Activated CD4-positive, alpha-beta memory T cell treated with anti-CD3 and anti-CD28 coated beads for 36 hours (primary cell): ENCODE data around the gene ATE1. TPM values are rescaled to one million over a fixed set of nuclear protein-coding genes. Genes with fewer than 3 reads are reported as not detected.
"Not testable (repeated sequence)": the region's sequence is repeated elsewhere in the genome, so short reads cannot be mapped to it uniquely, and the experiment has no call there.

Experiments used
- CTCF ChIA-PET: fragments of 350-600 bp; sonication (Branson Sonifier 250); formaldehyde crosslinking; loops from one replicate; lab custom pipeline; 2021; ENCODE audit warnings: antibody characterized with exemption, inconsistent platforms; lab: Charles Lee
- POLR2A ChIA-PET: fragments of 350-600 bp; sonication (Branson Sonifier 250); formaldehyde crosslinking; loops from one replicate; lab custom pipeline; 2021; ENCODE audit warnings: antibody characterized with exemption; lab: Charles Lee
- DNase-seq: peaks from one replicate; pipeline ENCODE4 v3.0.0-alpha.2; 2020
- H3K27ac Mint-ChIP-seq: one replicate; pipeline ENCODE4 v1.8.0; 2021; ENCODE audit warnings: mixed read lengths
- H3K27me3 Mint-ChIP-seq: one replicate; pipeline ENCODE4 v1.8.0; 2021; ENCODE audit warnings: mixed read lengths
- H3K36me3 Mint-ChIP-seq: one replicate; pipeline ENCODE4 v1.8.0; 2021; ENCODE audit warnings: mixed read lengths
- H3K4me1 Mint-ChIP-seq: one replicate; pipeline ENCODE4 v1.8.0; 2021; ENCODE audit warnings: low read depth, mixed read lengths
- H3K4me3 Mint-ChIP-seq: one replicate; pipeline ENCODE4 v1.8.0; 2021; ENCODE audit warnings: mild to moderate bottlenecking, mixed read lengths
- H3K9me3 Mint-ChIP-seq: one replicate; pipeline ENCODE4 v1.8.0; 2021; ENCODE audit warnings: mixed read lengths
- intact Hi-C: fragments of 100-400 bp; cut with micrococcal nuclease; formaldehyde crosslinking; loops from one replicate; pipeline ENCODE4 v1.15.1; 2023
- total RNA-seq, 2 experiments: library from RNA; stranded (reverse); gene quantifications; one replicate each; pipeline ENCODE4 v1.2.3, GENCODE V29; 2021

ATE1 gene
- total RNA-seq, 2 experiments from 2014 or later: 19.4 to 23.1 TPM

GRCh38 chr10:121838931-121839330 lies 88.9 kb downstream of the ATE1 start:
- Mint-ChIP-seq H3K36me3 (peaks cover 16% of the 10 kb centered on the region), H3K27me3 (no peaks in the 10 kb centered on the region), H3K4me1 (peaks cover 5% of the 10 kb centered on the region), H3K4me3 (no peak overlapping the region), H3K27ac (no peak overlapping the region), H3K9me3 (no peaks in the 10 kb centered on the region)
- DNase-seq: no peak
- POLR2A ChIA-PET: no interaction called here
- intact Hi-C loops: no loop called here
- CTCF ChIA-PET: no interaction called here

DNA sequence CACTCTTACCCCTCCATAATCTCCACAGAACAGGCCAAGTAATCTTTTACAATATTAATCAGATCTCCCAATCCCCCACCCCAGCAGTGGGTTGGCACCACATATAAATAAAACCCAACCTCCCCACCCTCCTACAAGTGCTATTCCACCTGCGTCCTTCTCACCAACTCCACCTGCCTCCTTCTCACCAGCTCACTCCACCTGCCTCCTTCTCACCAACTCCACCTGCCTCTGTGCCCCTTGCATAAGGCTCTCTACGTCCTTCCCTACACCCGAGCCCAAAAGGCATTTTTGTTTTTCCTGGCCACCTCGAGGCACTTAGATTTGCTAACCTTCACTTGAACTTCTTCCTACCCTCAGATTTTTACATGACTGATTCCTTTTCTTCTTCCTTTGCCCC lies 89.7 kb downstream of the ATE1 start:
- no peak for DNase-seq
- peaks cover 5% of the 10 kb centered on the region for H3K4me1 Mint-ChIP-seq
- no peak overlapping the region for H3K4me3 Mint-ChIP-seq
- intact Hi-C loops: no loop called here
- no peak overlapping the region for H3K27ac Mint-ChIP-seq
- no peaks in the 10 kb centered on the region for H3K9me3 Mint-ChIP-seq
- CTCF ChIA-PET: no interaction called here
- H3K27me3 Mint-ChIP-seq: no peaks in the 10 kb centered on the region
- POLR2A ChIA-PET: no interaction called here
- H3K36me3 Mint-ChIP-seq: peaks cover 21% of the 10 kb centered on the region

DNA sequence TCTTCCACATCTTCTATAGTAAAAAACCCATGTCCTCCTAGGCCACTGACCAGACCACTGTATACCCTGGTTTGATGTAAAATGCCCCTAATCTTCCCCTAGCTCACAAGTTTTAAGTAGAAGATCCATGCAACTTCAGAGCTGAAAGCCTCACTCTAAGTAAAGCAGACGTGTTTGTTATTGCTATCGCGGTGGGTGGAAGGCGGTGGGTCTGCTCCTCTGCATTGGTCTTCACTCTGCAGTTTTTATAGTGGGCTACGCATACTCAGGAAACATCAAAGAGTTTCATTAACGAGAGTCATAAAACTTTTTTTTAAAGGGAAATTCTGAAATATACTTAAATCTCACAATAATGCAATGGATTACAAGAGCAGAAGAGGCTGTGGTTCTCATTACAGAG lies 91.7 kb downstream of the ATE1 start:
- CTCF ChIA-PET: interaction anchor here (1.3 to 1.6 kb wide), 2 partner anchors 8 to 12 kb away, joined by 3 to 6 read pairs; no protein-coding TSS in a partner anchor
- Mint-ChIP-seq H3K27ac (no peak overlapping the region), H3K27me3 (no peaks in the 10 kb centered on the region), H3K4me1 (no peaks in the 10 kb centered on the region), H3K36me3 (peaks cover 30% of the 10 kb centered on the region), H3K9me3 (no peaks in the 10 kb centered on the region), H3K4me3 (no peak overlapping the region)
- intact Hi-C loops: no loop called here
- no peak for DNase-seq
- POLR2A ChIA-PET: no interaction called here

DNA sequence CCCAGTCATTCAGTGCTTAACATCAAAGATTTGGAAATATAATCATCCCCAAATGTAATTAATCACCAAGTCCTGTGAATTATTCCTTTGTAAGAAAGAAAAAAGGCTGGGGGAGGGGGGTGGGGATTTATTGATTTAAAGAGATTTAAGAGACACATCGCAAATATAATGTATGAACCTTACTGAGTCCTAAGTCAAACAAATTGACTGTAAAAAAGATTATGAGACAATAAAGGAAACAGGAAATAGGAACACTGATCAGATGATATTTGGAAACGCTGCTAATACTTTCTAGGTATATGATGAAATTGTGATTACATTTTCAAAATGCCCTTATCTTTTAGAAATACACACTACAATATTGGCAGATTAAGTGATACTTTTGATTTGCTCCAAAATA lies 92.5 kb downstream of the ATE1 start:
- Mint-ChIP-seq H3K4me3 (no peak overlapping the region), H3K9me3 (no peaks in the 10 kb centered on the region), H3K27me3 (no peaks in the 10 kb centered on the region), H3K4me1 (no peaks in the 10 kb centered on the region), H3K36me3 (peaks cover 30% of the 10 kb centered on the region), H3K27ac (no peak overlapping the region)
- ChIA-PET POLR2A (no interaction called here), CTCF (no interaction called here)
- DNase-seq: no peak
- intact Hi-C loops: no loop called here

GRCh38 chr10:121834757-121835156 lies 93.1 kb downstream of the ATE1 start:
- no peak for DNase-seq
- intact Hi-C loops: no loop called here
- no peaks in the 10 kb centered on the region for H3K4me1 Mint-ChIP-seq
- no peak overlapping the region for H3K27ac Mint-ChIP-seq
- peaks cover 34% of the 10 kb centered on the region for H3K36me3 Mint-ChIP-seq
- H3K4me3 Mint-ChIP-seq: no peak overlapping the region
- H3K9me3 Mint-ChIP-seq: no peaks in the 10 kb centered on the region
- H3K27me3 Mint-ChIP-seq: no peaks in the 10 kb centered on the region
- POLR2A ChIA-PET: no interaction called here
- CTCF ChIA-PET: interaction anchor here (1.0 kb wide), 1 partner anchor 10 kb away, joined by 6 read pairs; no protein-coding TSS in a partner anchor

GRCh38 chr10:121833387-121833786 lies 94.4 kb downstream of the ATE1 start:
- Mint-ChIP-seq H3K4me1 (peaks cover under 1% of the 10 kb centered on the region), H3K9me3 (no peaks in the 10 kb centered on the region), H3K27ac (no peak overlapping the region), H3K36me3 (peaks cover 33% of the 10 kb centered on the region), H3K27me3 (no peaks in the 10 kb centered on the region), H3K4me3 (no peak overlapping the region)
- ChIA-PET POLR2A (no interaction called here), CTCF (no interaction called here)
- intact Hi-C loops: no loop called here
- DNase-seq: no peak

DNA sequence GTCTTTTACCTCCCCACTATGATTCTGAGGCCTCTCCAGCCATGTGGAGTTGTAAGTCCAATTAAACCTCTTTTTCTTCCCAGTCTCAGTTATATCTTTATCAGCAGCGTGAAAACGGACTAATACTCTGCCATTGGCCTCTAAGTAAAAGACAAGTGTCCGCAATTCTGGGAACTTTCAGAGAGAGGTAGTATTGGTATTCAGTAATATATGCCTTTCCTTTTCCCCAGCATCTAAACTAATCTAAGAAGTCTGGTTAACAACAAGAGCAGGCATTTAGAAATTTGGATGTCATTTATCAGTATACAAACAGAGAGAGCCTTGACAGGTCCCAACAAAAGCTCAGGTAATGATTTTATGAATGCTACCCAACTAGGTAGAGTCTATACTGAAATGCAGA lies 95.2 kb downstream of the ATE1 start:
- Mint-ChIP-seq H3K36me3 (peaks cover 37% of the 10 kb centered on the region), H3K27me3 (no peaks in the 10 kb centered on the region), H3K27ac (no peak overlapping the region), H3K4me3 (no peak overlapping the region), H3K4me1 (peaks cover 7% of the 10 kb centered on the region), H3K9me3 (no peaks in the 10 kb centered on the region)
- intact Hi-C loops: no loop called here
- CTCF ChIA-PET: interaction anchor here (1.0 kb wide), 1 partner anchor 9 kb away, joined by 3 read pairs; no protein-coding TSS in a partner anchor
- POLR2A ChIA-PET: no interaction called here
- DNase-seq: no peak

GRCh38 chr10:121831777-121832176 lies 96.1 kb downstream of the ATE1 start:
- H3K36me3 Mint-ChIP-seq: peaks cover 42% of the 10 kb centered on the region
- no peak overlapping the region for H3K4me3 Mint-ChIP-seq
- peaks cover 8% of the 10 kb centered on the region for H3K4me1 Mint-ChIP-seq
- CTCF ChIA-PET: interaction anchor here (1.0 kb wide), 1 partner anchor 8 kb away, joined by 3 read pairs; no protein-coding TSS in a partner anchor
- no peak overlapping the region for H3K27ac Mint-ChIP-seq
- intact Hi-C loops: no loop called here
- H3K9me3 Mint-ChIP-seq: no peaks in the 10 kb centered on the region
- POLR2A ChIA-PET: no interaction called here
- H3K27me3 Mint-ChIP-seq: no peaks in the 10 kb centered on the region
- DNase-seq: no peak

GRCh38 chr10:121831237-121831636 lies 96.6 kb downstream of the ATE1 start:
- H3K9me3 Mint-ChIP-seq: no peaks in the 10 kb centered on the region
- no peak for DNase-seq
- no peak overlapping the region for H3K27ac Mint-ChIP-seq
- no peaks in the 10 kb centered on the region for H3K27me3 Mint-ChIP-seq
- peaks cover 8% of the 10 kb centered on the region for H3K4me1 Mint-ChIP-seq
- H3K36me3 Mint-ChIP-seq: peaks cover 42% of the 10 kb centered on the region
- ChIA-PET POLR2A (no interaction called here), CTCF (no interaction called here)
- no peak overlapping the region for H3K4me3 Mint-ChIP-seq
- intact Hi-C loops: no loop called here

DNA sequence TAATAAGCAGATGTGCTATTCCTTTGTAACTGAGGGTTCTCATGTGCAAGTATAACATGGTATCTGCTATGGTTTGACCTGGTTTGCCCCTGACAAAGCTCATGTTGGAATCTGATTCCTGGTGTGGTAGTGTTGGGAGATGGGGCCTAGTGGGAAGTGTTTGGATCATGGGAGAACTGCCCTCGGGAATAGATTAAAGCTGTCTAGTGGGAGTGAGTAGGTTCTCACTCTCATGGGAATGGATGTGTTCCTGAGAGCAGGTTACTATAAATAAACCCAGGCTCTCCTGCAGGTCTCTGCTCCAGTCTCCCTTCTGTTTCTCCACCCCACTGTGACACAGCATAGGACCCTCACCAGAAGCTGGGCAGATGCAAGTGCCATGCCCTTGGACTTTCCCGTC lies 97.7 kb downstream of the ATE1 start:
- CTCF ChIA-PET: no interaction called here
- H3K4me1 Mint-ChIP-seq: peaks cover 8% of the 10 kb centered on the region
- POLR2A ChIA-PET: no interaction called here
- no peaks in the 10 kb centered on the region for H3K27me3 Mint-ChIP-seq
- intact Hi-C loops: no loop called here
- no peaks in the 10 kb centered on the region for H3K9me3 Mint-ChIP-seq
- no peak for DNase-seq
- no peak overlapping the region for H3K27ac Mint-ChIP-seq
- H3K36me3 Mint-ChIP-seq: peaks cover 37% of the 10 kb centered on the region
- H3K4me3 Mint-ChIP-seq: no peak overlapping the region

GRCh38 chr10:121828045-121828444 lies 99.8 kb downstream of the ATE1 start:
- Mint-ChIP-seq H3K27me3 (no peaks in the 10 kb centered on the region), H3K4me1 (peaks cover 8% of the 10 kb centered on the region), H3K27ac (no peak overlapping the region), H3K4me3 (no peak overlapping the region), H3K9me3 (no peaks in the 10 kb centered on the region), H3K36me3 (peaks cover 28% of the 10 kb centered on the region)
- POLR2A ChIA-PET: no interaction called here
- intact Hi-C loops: loop anchor here (1.0 kb wide), 2 partner anchors 17 to 74 kb away; no protein-coding TSS in a partner anchor
- no peak for DNase-seq
- CTCF ChIA-PET: interaction anchor here (0.9 to 1.4 kb wide), 4 partner anchors 8 to 73 kb away, joined by 3 to 9 read pairs (median 3); no protein-coding TSS in a partner anchor

DNA sequence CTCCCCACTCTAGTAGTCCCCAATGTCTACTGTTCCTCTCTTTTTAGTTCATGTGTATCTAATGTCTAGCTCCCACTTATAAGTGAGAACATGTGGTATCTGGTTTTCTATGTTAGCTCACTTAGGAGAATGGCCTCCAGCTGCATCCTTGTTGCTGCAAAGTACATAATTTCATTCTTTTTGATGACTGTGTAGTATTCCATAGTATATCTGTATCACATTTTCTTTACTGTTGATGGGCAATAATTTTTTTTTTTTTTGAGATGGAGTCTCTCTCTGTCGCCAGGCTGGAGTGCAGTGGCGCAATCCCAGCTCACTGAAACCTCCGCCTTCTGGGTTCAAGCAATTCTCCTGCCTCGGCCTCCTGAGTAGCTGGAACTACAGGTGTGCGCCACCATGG lies 101.1 kb downstream of the ATE1 start:
- POLR2A ChIA-PET, intact Hi-C loops, H3K9me3 Mint-ChIP-seq, DNase-seq, H3K4me3 Mint-ChIP-seq, H3K27me3 Mint-ChIP-seq, H3K27ac Mint-ChIP-seq, H3K4me1 Mint-ChIP-seq: not testable (repeated sequence)
- CTCF ChIA-PET: interaction anchor here (0.5 to 1.4 kb wide), 3 partner anchors 60 to 74 kb away, joined by 3 to 9 read pairs (median 4); no protein-coding TSS in a partner anchor
- H3K36me3 Mint-ChIP-seq: peaks cover 22% of the 10 kb centered on the region

GRCh38 chr10:121823993-121824463 lies 103.8 kb downstream of the ATE1 start:
- Mint-ChIP-seq H3K4me3 (no peak overlapping the region), H3K4me1 (peaks cover 8% of the 10 kb centered on the region), H3K27ac (no peak overlapping the region), H3K27me3 (no peaks in the 10 kb centered on the region), H3K36me3 (peaks cover 15% of the 10 kb centered on the region), H3K9me3 (no peaks in the 10 kb centered on the region)
- CTCF ChIA-PET: interaction anchor here (0.6 to 3.5 kb wide), 21 partner anchors 8 to 875 kb away, joined by 3 to 42 read pairs (median 5); no protein-coding TSS in a partner anchor
- no peak for DNase-seq
- POLR2A ChIA-PET: no interaction called here
- intact Hi-C loops: loop anchor here (1.0 kb wide), 3 partner anchors 21 to 76 kb away; no protein-coding TSS in a partner anchor
